Stimulated activated CD8-positive, alpha-beta memory T cell treated with anti-CD3 and anti-CD28 coated beads, Interleukin-7, amount 100 ng/mL, for 4 hours (primary cell): ENCODE results near the gene RAB11FIP3.
"Not testable (repeated sequence)": the region's sequence is repeated elsewhere in the genome, so short reads cannot be mapped to it uniquely, and the experiment has no call there.

Experiments
- DNase-seq, 2 donors: peaks; one replicate each; pipeline ENCODE4 v3.0.0-alpha.2; 2020; ENCODE audit warnings: low read depth in 2 of 2

Gene RAB11FIP3

DNA sequence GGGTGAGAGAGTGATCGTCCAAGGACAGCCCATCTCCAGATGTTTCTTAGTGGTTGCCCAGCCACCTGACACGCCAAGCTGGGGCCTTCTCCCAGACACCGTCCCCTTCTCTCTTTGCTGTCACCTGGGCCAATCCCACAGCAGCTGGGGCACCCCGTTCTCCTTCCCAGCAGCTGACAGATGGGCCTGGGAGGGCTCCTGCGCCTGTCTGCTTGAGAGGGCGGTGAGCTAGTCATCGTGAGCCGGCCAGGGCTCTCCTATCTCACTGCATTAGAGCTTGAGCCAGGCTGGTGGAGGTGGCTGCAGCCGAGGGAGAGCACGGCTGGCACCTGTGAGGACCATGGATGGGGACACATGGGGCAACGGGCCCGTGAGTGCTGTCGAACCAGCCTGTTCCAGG is 41.2 kb downstream of the RAB11FIP3 start:
- DNase-seq = no peak

DNA sequence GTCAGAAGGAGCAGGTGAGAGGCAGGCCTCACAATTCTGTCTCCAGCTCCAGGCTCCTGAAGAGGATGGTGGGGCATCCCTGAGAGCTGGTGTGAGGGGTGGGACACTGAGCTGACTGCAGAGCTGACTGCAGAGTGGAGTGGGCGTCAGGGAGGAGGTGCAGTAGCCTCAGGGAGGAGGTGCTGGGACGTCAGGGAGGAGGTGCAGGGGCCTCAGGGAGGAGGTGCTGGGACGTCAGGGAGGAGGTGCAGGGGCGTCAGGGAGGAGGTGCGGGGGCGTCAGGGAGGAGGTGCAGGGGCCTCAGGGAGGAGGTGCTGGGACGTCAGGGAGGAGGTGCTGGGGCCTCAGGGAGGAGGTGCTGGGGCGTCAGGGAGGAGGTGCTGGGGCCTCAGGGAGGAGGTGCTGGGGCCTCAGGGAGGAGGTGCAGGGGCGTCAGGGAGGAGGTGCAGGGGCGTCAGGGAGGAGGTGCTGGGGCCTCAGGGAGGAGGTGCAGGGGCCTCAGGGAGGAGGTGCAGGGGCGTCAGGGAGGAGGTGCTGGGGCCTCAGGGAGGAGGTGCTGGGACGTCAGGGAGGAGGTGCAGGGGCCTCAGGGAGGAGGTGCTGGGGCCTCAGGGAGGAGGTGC is 41.9 kb downstream of the RAB11FIP3 start:
- not testable (repeated sequence) for DNase-seq

DNA sequence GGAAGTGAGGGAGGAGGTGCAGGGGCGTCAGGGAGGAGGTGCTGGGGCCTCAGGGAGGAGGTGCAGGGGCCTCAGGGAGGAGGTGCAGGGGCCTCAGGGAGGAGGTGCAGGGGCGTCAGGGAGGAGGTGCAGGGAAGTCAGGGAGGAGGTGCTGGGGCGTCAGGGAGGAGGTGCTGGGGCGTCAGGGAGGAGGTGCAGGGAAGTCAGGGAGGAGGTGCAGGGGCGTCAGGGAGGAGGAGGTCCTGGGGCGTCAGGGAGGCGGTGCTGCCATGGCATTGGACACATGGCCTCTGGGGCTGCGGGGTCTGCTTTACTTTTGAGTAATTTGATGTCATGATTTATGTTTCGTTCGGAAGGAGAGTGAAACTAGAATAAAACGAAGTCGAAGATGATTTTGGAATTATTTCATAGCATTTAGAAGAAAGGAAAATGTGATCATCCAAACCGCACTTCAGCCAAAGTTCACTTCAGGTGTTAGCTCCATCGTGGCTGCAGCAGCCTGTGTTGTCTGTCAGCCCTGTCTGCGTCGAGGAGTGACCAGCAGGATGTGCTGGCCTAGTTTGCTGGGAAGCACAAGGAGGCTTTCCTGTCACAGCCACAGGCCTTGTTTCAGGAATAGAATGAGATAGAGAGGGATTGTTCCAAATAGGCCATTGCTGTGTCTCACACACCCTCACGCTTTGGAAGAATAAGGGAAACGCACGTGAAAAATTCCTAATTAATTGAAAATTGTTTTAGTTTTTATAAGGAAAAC is 42.8 kb downstream of the RAB11FIP3 start:
- DNase-seq = no peak

DNA sequence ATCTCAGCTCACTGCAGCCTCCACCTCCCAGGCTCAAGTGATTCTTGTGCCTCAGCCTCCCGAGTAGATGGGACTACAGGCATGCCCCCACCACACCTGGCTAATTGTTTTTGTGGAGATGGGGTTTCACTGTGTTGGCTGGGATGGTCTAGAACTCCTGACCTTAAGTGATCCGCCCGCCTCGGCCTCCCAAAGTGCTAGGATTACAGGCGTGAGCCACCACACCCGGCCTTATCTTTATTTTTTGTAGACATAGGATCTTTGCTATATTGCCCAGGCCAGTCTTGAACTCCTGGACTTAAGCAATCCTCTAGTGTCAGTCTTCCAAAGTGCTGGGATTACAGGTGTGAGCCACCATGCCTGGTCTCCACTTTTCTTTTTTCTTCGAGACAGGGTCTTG is 44.0 kb downstream of the RAB11FIP3 start:
- DNase-seq = not testable (repeated sequence)

DNA sequence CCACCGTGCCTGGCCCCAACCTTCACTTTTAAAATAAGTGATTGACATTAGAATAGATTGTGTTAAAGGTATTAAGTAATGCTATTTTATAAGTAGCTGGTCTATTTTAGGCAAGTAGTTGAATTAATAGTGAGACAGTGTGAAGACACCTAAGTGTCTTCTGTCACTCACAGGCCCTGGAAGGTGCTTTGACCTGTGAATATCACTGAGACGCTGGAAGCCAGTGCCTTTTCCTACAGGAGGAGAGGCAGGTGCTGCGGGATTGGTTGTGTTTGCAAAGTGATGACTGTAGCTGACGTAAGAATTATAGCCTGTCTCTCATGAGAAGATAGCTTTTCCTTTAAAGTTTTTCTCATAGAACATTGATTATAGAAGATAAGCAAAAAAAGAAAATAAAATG is 45.0 kb downstream of the RAB11FIP3 start:
- DNase-seq = no peak

DNA sequence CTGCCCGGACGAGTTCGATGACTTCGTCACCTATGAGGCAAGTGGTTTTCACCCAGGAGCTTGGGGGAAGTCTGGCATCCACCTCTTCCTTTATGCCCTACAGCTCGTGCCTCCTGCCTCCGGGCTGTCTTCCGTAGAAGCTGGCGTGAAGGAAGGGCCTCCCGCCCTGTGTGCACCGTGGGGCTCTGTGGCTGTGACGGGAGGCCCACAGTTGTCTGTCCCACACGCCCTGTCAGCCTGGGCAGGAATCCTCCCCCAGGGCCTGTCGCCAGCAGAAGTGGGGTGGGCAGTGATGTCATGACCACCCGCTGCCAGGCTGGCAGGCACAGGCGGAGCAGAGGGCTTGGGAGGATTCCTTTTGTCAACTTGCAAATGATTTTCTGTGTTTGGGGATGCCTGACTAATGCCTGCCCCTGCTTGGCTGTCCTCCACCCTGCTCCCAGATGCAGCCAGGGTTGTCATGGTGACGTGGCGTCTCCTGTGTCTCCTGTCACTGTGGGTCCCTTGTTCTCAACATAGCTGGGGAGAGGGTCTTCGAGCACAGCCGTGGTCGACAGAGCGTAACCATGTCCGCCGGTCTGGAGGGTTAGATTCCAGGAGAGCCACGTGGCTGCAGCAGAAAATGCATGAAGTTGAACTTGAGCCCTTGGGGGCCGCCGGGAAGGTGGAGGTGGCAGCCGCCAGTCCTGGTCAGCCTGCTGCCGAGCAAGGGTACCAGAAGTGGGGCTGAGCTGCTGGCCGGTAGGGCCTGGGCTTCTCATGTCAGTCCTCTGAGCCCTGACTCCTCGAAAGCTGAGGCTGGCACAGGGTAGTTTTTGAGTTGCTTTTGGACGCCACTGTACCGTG is 46.1 kb downstream of the RAB11FIP3 start:
- DNase-seq = no peak

DNA sequence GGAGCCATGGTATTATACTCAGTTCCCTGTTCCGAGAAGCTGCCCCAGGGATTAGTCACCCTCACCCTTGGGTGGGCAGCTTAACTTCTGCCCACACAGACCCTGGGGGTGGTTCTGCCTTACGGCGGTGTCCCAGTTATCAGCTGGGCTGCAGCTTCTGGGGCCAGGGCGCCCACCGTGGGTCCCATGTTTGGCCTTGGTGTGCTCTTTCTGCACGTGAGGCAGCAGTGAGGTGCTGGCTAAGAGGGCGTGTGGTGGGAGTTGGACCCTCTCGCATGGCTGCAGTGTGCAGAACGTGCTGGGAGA is 46.7 kb downstream of the RAB11FIP3 start:
- no peak for DNase-seq

DNA sequence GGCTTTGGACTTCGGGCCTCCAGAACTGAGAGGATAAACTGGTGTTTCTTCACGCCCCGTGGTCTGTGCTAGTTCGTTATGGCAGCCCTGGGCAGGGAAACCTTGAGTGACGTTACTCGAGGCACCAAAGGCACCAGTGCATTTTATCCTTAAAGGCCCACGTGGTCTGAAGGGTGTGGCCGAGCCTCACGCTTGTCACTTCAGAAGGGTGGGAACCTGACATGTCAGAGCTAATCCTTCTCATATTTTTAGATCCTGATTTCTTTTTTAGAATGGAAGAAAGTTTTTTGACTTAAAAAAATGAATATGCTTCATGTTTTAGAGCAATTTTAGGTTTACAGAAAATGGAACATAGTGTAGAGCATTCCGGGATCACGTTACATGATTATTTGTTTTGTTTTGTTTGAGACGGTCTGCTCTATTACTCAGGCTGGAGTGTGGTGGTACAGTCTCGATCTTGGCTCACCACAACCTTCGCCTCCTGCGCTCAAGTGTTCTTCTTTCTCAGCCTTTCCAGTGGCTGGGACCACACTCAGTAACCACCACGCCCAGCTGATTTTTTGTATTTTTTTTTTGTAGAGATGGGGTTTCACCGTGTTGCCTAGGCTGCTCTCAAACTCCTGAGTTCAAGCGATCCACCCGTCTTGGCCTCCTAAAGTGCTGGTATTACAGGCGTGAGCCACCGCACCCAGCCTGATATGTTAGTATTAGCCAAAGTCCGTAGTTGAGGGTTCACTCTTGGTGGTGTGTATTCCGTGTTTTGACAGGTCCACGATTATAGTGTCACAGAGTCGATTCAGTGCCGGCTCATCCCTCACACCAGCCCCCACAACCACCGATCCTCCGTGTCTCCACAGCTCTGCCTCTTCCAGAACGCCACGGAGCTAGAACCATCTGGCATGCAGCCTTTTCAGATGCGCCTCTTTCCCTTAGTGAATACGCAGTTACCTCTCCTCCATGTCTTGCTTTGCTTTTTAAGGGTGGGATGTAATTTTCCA is 47.9 kb downstream of the RAB11FIP3 start:
- DNase-seq = no peak

DNA sequence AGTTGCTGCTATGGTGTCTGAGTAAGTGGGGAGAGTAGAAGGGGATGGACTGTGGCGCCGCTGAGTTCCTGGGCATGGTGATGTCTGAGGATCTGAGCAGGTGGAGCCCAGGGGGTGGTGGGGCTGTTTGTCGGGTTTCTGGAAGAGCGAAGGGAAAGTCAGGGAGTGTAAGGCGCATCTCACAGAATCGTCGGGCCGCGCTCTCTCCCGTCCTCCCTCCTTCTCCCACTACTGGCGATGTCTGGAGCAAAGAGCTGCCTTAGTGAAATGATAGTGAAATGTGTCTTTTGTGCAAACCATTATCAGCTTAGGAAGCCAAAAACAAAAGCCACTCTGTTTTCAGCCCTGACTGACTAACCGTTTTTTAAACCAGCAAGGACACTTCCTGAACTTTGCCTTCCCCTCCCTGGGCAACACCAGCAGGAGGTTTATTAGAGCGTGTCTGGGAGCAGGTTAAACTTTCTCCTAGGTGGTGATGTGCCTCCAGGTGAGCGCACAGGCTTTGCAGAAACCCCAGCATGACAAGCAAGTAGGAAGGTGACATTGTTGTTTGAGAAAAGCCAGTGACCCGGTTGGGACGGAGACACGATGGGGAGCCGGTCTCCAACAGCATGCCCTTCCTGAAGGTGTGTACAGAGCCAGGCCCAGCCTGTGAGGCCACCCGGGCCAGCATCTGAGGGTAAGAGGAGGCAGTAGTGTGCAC is 49.1 kb downstream of the RAB11FIP3 start:
- no peak for DNase-seq

DNA sequence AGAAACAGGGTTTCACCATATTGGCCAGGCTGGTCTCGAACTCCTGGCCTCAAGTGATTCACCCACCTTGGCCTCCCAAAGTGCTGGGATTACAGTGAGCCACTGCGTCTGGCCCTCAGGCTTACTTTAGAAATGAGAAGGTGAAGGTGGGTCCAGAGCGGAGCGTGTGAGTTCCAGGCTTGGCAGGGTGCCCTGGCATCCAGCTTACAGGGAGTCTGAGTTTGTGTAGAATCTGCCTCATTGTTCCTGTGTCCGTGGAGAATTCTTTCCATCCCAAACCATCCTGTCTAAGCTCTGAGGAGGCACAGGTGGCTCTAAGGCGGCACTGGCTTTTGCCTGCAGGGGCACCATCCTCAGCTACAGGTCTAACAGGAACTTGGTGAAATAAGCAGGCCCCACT is 50.6 kb downstream of the RAB11FIP3 start:
- no peak for DNase-seq

DNA sequence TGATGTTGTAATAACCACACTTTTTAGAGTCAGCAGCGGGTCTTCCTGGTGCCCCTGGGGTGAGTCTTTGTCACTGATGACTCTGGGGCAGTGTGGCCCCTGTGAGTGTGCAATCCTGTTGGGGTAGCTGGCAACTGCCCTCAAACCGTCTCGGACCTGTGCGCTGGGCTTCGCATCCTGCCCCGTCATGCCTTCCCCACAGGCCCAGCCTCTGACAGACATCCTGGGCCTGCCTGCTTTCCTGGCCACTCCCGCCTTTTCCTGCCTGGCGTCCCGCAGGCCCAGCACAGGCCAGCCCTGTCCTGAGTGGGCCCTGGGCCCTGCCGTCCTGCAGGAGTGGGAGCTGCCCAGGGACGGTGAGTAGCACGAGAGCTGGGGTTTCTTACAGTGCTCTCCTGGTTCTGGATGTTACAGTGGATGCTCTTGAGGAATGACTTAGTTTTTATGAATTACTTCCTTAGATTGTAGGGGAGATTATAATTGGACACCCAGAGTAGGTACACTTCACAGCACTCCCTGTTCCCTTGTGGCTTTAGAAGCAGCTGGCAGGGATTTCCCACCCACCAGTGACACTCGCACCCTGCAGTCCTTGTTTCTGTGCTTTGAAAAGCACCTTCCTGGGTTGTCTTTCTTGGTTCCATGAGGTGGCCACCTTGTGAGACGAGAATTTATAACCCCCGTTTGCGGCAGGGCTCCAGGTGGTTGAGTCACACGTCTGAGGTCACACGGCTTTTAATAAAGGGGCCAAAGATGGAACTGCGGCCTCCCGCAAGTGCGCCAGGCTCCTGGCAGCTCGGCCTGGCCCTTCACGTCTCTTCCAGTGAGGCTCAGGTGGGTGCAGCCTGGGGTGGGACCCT is 52.1 kb downstream of the RAB11FIP3 start:
- no peak for DNase-seq

DNA sequence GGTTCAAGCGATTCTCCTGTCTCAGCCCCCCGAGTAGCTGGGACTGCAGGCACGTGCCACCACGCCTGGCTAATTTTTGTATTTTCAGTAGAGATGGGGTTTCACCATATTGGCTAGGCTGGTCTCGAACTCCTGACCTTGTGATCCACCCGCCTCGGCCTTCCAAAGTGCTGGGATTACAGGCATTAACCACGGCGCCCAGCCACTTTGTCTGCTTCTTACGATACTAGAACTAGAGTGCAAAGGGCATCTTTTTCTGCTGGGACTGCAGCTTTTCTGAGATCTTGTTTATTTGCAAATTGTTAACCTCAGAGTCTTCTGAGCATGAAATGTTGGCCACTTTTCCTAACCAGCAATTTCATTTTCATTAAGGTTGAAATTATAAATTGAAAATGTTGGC is 52.8 kb downstream of the RAB11FIP3 start:
- not testable (repeated sequence) for DNase-seq

DNA sequence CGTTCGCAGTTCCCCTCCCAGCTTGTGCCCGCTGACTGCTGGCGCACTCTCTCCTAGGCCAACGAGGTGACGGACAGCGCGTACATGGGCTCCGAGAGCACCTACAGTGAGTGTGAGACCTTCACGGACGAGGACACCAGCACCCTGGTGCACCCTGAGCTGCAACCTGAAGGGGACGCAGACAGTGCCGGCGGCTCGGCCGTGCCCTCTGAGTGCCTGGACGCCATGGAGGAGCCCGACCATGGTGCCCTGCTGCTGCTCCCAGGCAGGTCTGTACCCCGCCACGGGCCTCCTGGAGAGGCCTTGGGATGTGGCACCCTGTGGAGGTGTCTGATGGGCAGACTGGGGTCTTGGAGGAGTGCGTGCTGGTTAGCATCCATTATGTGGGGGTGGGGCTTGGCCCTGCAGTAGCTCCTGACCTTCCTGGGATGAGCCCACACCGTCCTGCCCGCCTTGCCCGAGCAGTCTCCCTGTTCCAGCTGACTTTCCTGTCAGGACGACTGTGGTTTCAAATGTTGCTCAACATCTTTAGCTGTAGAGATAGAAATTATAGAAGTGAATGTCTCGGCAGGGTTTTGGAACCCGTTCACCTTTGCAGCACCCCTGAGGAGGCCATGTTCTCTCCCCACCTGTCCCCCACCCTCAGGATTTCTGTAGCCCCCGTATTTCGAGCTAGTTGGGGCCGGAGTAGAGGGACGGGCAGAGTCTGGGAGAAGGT is 57.2 kb downstream of the RAB11FIP3 start:
- DNase-seq = no peak

DNA sequence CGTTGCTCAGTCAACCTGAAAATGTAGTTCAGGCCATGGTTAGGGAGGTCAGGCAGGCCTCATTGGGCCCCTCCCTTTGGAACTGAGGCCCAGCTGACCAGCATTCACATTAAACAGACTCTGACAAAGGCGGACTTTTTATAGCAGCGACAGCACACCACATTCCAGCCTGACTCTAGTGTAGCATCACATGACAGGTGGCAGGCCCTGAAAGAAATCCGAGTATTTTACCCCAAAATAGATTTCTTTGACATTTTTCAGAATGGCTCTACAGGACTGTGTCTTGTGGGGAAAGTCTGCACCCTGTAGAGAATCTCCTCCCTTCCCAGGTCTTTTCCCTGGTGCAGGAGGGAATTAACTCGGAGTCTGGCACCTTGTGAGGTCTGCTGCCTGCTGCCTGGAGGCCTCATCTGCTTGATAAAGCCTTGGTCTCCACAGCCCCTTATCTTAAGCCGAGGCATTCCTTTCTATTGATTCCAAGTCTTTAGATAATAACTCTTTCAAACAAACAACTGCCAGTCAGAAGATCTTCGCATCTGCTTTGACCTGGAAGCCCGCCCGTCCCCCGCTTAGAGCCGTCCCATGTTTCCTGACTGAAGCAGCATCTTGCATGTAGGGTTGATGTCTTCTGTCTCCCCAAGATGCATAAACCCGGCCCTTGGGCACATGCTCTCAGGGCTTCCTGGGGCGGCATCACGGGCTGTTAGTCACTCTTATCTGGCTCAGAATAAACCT is 58.1 kb downstream of the RAB11FIP3 start:
- no peak for DNase-seq

DNA sequence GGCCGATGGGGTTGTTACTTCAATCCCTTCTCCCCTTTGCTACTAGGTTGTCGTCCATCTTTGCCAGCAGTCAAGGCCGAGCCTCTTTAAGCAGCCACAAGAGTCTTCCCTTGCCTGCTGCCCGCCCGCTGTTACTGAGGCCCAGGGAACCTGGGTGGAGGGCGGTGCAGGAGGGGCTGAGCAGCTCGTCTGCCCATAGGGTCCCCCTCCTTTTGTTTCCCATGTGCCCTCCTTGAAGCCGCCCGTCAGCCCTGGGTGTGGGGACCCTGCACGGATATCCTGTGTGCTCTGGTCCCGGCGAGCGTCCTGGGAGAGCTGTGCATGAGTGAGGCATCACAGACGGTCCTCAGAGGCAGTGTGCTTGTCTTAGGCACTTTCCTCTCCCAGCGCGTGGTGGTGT is 64.2 kb downstream of the RAB11FIP3 start:
- no peak for DNase-seq

DNA sequence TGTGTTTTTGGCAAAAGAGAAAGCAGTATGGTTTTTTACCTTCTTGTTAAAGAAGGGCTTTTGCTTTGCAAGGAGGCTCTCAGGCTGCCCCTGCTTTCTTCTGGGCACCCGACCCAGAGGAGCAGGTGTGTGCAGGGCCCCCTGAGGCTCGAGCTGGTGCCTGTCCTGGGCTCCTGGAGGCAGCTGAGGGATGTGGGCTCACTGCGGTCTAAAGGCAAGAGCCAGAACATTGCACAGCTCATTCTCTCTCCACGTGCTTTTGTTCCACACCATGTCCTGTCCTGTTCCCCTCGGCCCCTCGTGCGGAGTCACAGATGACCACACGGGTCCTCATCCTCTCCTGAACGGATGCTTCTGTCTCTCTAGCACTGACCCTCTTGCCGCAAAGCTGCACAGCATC is 65.3 kb downstream of the RAB11FIP3 start:
- no peak for DNase-seq

DNA sequence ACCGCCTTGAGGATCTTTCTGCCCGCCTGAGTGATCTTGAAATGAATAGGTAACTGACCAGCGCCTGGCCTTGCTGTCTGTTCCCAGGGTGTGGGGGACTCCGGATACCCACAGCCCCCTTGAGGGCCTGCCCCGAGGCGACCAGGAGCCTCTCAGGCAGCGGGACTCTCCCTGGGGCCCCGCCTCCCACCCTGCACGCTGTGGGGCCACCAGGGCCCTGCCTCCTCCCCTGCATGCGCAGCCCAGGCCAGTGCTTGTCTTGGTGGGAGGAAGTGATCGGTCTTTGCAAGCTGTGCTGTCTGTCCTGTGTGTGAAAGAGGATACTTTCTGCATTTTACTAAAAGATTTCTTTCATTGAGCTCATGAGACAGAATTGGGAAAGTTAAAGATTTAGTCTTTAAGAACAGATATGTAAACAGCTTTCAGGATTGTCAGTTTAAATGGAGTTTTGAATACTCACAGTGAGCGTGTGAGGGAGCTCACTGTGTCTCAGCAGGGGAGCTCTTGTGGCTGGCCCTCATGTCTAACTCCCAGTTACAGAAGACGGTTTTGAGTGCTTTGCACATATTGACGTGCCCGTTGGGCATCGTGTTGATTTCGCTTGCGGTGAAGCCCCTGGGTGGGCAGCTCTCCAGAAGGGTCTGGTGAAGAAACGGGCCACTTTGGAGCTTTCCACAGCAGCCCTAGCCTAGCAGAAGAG is 65.9 kb downstream of the RAB11FIP3 start:
- no peak for DNase-seq
